Duodenal mucosa (tissue), 2 donors: ENCODE measurements around the gene PTPRN2.
"Not testable (repeated sequence)": the region's sequence is repeated elsewhere in the genome, so short reads cannot be mapped to it uniquely, and the experiment has no call there.

Source experiments
- H3K27ac ChIP-seq: one replicate; pipeline ENCODE4 v1.7.0; 2013; ENCODE audit warnings: low read depth, low read length
- H3K27me3 ChIP-seq, 2 donors: one replicate each; pipeline ENCODE4 v1.7.0; 2013; ENCODE audit warnings: low read length in 2 of 2, control low read depth in 1 of 2; ENCODE audit not compliant: insufficient read depth in 2 of 2, control insufficient read depth in 1 of 2
- H3K36me3 ChIP-seq, 2 donors: one replicate each; pipeline ENCODE4 v1.7.0; 2013; ENCODE audit warnings: low read length in 2 of 2, control low read depth in 1 of 2; ENCODE audit not compliant: insufficient read depth in 2 of 2, control insufficient read depth in 1 of 2
- H3K4me1 ChIP-seq, 2 donors: one replicate each; pipeline ENCODE4 v1.7.0; 2013; ENCODE audit warnings: low read length in 2 of 2, control low read depth in 1 of 2; ENCODE audit not compliant: insufficient read depth in 2 of 2, control insufficient read depth in 1 of 2
- H3K4me3 ChIP-seq, 2 donors: one replicate each; pipeline ENCODE4 v1.7.0; 2013; ENCODE audit warnings: low read length in 2 of 2, low read depth in 1 of 2
- H3K9ac ChIP-seq, 2 donors: one replicate each; pipeline ENCODE4 v1.7.0; 2013; ENCODE audit warnings: low read length in 2 of 2, low read depth in 1 of 2
- H3K9me3 ChIP-seq, 2 donors: one replicate each; pipeline ENCODE4 v1.7.0; 2013; ENCODE audit warnings: low read length in 2 of 2, control low read depth in 1 of 2; ENCODE audit not compliant: control insufficient read depth in 1 of 2

PTPRN2 gene

GRCh38 chr7:157568770-157569584 lies 1018.6 kb downstream of the PTPRN2 start:
- Histone ChIP-seq H3K36me3 (no peaks in the 10 kb centered on the region), H3K9me3 (no peaks in the 10 kb centered on the region), H3K9ac (peak overlapping the region; percentile 51 to 68), H3K27ac (no peak overlapping the region), H3K4me3 (peak overlapping the region; percentile 86 to 91), H3K27me3 (no peaks in the 10 kb centered on the region), H3K4me1 (peaks cover 6% of the 10 kb centered on the region in 2 donors)

DNA sequence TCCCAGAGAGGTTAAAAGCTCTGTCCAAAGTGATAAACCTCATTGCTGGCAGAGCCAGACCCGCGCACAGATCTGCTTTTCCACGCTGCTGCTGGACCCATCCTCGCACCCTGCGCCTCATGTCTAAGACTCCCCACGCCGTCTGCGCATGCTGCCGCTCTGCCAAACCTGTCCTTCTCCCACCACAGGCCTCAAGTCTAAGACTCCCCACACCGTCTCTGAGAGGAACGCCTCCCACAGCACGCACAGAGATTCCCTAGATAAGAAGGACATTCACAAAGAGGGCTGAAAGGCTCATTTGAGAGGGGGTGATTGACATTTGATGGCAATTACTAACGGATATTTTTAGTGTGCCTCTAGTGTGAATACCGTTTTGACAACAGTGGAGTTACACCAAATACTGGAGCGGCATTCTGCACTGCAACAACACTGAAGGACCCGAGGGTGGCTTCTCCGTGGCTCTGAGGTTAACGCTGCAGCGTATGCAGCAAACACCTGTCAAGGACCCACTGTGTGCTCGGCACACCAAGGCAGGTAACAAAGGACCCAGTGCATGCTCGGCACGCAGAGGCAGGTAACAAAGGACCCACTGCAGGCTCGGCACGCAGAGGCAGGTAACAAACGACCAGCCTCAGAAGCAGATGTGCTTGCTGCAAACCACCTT lies 1019.4 kb downstream of the PTPRN2 start:
- peak overlapping the region; percentile 86 to 91 for H3K4me3 ChIP-seq
- no peaks in the 10 kb centered on the region for H3K9me3 ChIP-seq
- peak overlapping the region; percentile 51 to 68 for H3K9ac ChIP-seq
- no peaks in the 10 kb centered on the region for H3K27me3 ChIP-seq
- H3K36me3 ChIP-seq = no peaks in the 10 kb centered on the region
- H3K4me1 ChIP-seq = peaks cover 6% of the 10 kb centered on the region in 2 donors
- H3K27ac ChIP-seq = no peak overlapping the region

DNA sequence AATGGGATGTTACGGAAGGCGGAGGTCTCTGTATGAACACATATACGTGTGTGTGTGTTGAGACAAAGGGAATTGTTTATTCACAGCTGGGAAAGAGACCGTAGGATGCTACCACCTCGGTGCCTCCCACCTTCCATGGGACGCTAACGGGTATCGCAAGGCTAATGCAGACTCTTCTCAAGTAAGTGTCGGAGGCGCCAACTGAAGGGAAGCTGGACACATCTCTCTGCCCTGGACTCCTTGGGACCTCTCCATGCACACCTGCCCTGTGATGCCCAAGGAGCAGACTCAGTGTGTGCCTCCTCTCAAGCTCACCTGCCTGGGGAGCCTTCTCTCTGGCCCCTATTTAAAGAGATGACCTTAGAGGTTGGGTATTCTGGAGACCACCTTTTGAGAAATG lies 1020.0 kb downstream of the PTPRN2 start:
- Histone ChIP-seq H3K27me3 (no peaks in the 10 kb centered on the region), H3K4me1 (peaks cover 6% of the 10 kb centered on the region in 2 donors), H3K36me3 (no peaks in the 10 kb centered on the region), H3K4me3 (no peak overlapping the region), H3K9me3 (peaks cover 0 to 1% of the 10 kb centered on the region in 2 donors), H3K27ac (no peak overlapping the region), H3K9ac (no peak overlapping the region)

GRCh38 chr7:157566631-157567006 lies 1021.0 kb downstream of the PTPRN2 start:
- Histone ChIP-seq H3K36me3 (no peaks in the 10 kb centered on the region), H3K4me3 (no peak overlapping the region), H3K9me3 (peaks cover 0 to 5% of the 10 kb centered on the region in 2 donors), H3K27ac (no peak overlapping the region), H3K9ac (no peak overlapping the region), H3K27me3 (no peaks in the 10 kb centered on the region), H3K4me1 (peaks cover 6% of the 10 kb centered on the region in 2 donors)

GRCh38 chr7:157565981-157566630 lies 1021.5 kb downstream of the PTPRN2 start:
- Histone ChIP-seq H3K4me1 (peaks cover 6% of the 10 kb centered on the region in 2 donors), H3K27ac (no peak overlapping the region), H3K4me3 (no peak overlapping the region), H3K27me3 (no peaks in the 10 kb centered on the region), H3K9ac (no peak overlapping the region), H3K9me3 (peaks cover 0 to 5% of the 10 kb centered on the region in 2 donors), H3K36me3 (no peaks in the 10 kb centered on the region)

DNA sequence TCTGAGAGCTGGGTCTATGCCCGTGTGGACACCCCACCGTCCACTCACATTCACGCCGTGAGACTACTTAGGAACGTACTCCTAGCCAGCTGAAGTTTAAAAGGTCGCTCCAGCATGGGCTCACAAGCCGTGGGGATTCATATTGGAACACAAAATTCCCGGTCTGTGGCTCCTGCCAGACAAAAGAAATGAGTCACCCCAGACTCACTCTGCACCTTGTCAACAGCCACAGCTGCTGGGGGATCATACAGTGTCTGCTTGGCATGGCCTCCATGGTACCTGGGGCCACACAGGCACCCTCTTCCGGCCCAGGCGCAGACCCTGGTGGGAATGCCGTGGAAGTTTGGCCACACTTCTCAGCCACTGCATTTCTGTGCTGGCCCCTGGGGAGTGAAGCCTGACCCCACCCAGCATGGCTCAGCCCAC lies 1022.4 kb downstream of the PTPRN2 start:
- Histone ChIP-seq H3K9me3 (peaks cover 0 to 5% of the 10 kb centered on the region in 2 donors), H3K27me3 (no peaks in the 10 kb centered on the region), H3K27ac (no peak overlapping the region), H3K4me1 (peaks cover 6% of the 10 kb centered on the region in 2 donors), H3K9ac (no peak overlapping the region), H3K36me3 (no peaks in the 10 kb centered on the region), H3K4me3 (no peak overlapping the region)

- H3K4me1 ChIP-seq = peaks cover 6% of the 10 kb centered on the region in 2 donors
- H3K36me3 ChIP-seq = no peaks in the 10 kb centered on the region
- no peak overlapping the region for H3K4me3 ChIP-seq
- H3K27me3 ChIP-seq = no peaks in the 10 kb centered on the region
- peaks cover 0 to 5% of the 10 kb centered on the region in 2 donors for H3K9me3 ChIP-seq
- no peak overlapping the region for H3K27ac ChIP-seq
- H3K9ac ChIP-seq = no peak overlapping the region
These were observed 1023.0 kb downstream of the PTPRN2 start for GRCh38 chr7:157564517-157565177.

DNA sequence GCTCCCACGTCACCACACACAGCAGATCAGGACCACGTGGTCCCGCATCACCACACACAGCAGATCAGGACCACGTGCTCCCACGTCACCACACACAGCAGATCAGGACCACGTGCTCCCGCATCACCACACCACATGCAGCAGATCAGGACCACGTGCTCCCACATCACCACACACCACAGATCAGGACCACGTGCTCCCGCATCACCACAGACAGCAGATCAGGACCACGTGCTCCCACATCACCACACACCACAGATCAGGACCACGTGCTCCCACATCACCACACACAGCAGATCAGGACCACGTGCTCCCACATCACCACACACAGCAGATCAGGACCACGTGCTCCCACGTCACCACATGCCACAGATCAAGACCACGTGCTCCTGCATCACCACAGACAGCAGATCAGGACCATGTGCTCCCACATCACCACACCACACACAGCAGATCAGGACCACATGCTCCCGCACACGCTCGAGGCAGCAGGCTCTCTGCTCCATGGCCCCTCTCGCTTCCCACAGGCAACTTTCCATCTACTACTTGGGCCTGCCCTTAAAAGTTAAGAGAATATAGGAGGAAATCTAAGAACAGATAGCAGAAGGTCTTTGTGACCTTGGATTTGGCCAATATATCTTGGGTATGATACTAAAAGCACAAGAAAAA lies 1024.0 kb downstream of the PTPRN2 start:
- not testable (repeated sequence) for H3K9ac ChIP-seq, H3K36me3 ChIP-seq, H3K27me3 ChIP-seq, H3K9me3 ChIP-seq, H3K27ac ChIP-seq, H3K4me1 ChIP-seq, H3K4me3 ChIP-seq

GRCh38 chr7:157562522-157563398 lies 1024.9 kb downstream of the PTPRN2 start:
- not testable (repeated sequence) for H3K4me1 ChIP-seq, H3K9me3 ChIP-seq, H3K27me3 ChIP-seq, H3K4me3 ChIP-seq, H3K27ac ChIP-seq, H3K36me3 ChIP-seq, H3K9ac ChIP-seq
